ENCODE data around the gene MAP3K2. TPM values are rescaled to one million over a fixed set of nuclear protein-coding genes. Genes with fewer than 3 reads are reported as not detected.

The MAP3K2 gene
- total RNA-seq, 4 donors from 2014 or later, result 29.4 to 37.4 (median 31.3) TPM

DNA sequence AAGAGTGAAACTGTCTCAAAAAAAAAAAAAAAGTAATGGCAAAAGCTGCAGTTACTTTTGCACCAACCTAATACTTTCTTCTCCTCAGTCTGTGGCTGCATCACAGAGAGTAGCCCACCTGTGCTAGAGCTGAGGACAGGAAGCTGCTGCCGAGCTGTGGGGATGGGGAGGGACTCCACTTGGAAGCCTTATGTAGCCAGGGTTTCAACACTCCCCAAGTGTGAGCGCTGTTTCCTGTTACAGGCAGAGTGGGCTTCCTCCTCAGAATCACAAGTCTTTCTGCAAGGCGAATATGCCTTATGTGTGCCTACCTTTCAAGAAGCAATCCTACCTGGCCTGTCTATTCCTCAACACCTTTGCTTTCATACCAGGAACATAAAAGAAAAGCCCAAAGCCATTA, 131.4 kb downstream of the MAP3K2 start:
- H3K27ac ChIP-seq, result no peak overlapping the region
- no peak for DNase-seq
- 68 to 90% methylated on average over 2 to 3 of the region's 3 CpGs for WGBS, 2 donors
- intact Hi-C loops (cut with DNase I), result no loop called here
- no peaks in the 10 kb centered on the region for H3K4me1 ChIP-seq
- TF ChIP-seq POLR2A (IDR thresholded peaks at IDR 0.05), result no peak
- TF ChIP-seq, protein P1, sequence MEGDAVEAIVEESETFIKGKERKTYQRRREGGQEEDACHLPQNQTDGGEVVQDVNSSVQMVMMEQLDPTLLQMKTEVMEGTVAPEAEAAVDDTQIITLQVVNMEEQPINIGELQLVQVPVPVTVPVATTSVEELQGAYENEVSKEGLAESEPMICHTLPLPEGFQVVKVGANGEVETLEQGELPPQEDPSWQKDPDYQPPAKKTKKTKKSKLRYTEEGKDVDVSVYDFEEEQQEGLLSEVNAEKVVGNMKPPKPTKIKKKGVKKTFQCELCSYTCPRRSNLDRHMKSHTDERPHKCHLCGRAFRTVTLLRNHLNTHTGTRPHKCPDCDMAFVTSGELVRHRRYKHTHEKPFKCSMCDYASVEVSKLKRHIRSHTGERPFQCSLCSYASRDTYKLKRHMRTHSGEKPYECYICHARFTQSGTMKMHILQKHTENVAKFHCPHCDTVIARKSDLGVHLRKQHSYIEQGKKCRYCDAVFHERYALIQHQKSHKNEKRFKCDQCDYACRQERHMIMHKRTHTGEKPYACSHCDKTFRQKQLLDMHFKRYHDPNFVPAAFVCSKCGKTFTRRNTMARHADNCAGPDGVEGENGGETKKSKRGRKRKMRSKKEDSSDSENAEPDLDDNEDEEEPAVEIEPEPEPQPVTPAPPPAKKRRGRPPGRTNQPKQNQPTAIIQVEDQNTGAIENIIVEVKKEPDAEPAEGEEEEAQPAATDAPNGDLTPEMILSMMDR (IDR thresholded peaks at IDR 0.05), result no peak
- H3K36me3 ChIP-seq, result peaks cover 7 to 58% (median 10%) of the 10 kb centered on the region in 3 donors
- H3K9me3 ChIP-seq, result no peaks in the 10 kb centered on the region
- H3K27me3 ChIP-seq, result no peaks in the 10 kb centered on the region
- H3K4me3 ChIP-seq, result no peak overlapping the region

DNA sequence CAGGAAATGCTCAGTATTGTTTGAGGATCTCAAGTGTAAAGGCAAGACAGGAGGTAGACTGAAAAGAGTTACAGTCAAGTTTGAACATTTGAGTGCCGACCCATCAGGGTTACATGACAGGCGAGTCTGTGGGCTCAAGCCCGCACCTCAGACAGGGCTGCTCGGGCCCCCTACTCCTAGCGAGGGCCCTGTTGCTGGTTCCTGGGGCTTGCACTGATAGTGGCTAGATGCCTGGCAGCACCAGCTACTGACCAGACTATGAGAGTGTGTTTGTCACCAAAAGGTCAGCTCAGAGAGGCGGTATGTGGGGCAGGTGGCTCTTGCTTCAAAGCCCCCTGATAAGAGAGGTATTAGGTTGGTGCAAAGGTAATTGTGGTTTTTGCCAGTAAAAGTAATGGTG, 132.1 kb downstream of the MAP3K2 start:
- intact Hi-C loops (cut with DNase I), result no loop called here
- no peaks in the 10 kb centered on the region for H3K4me1 ChIP-seq
- WGBS, 2 donors, result 98 to 100% methylated on average over 5 to 6 of the region's 6 CpGs
- no peak overlapping the region for H3K27ac ChIP-seq
- H3K4me3 ChIP-seq, result no peak overlapping the region
- DNase-seq, result no peak
- peaks cover 7 to 52% (median 10%) of the 10 kb centered on the region in 3 donors for H3K36me3 ChIP-seq
- no peaks in the 10 kb centered on the region for H3K27me3 ChIP-seq
- H3K9me3 ChIP-seq, result no peaks in the 10 kb centered on the region
- TF ChIP-seq, protein P1 (IDR thresholded peaks at IDR 0.05), result no peak
- no peak for TF ChIP-seq POLR2A (IDR thresholded peaks at IDR 0.05)

DNA sequence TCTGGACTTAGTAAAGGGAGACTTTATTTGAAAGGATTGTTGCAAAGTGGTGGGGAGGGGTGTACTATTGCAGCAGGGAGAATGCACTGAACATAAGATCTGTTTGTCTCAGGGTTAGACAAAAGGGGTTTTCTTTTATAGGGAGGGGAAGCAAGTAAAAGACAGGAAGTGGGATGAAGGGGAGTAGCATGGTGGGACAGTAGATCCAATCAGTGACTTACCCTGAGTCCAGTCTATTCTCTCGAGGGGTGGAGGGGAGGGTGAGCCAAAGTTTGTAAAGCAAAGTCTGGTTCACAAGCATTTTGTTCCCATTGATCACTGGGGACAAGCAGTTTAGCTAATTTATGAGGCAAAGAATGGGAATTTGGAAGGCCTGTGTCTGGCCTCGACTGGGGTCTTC, 132.6 kb downstream of the MAP3K2 start:
- TF ChIP-seq, protein P1 (IDR thresholded peaks at IDR 0.05), result no peak
- no peak for TF ChIP-seq POLR2A (IDR thresholded peaks at IDR 0.05)
- no peaks in the 10 kb centered on the region for H3K27me3 ChIP-seq
- WGBS, 2 donors, result 66 to 74% methylated on average over 2 of the region's 2 CpGs
- no peak overlapping the region for H3K4me3 ChIP-seq
- H3K36me3 ChIP-seq, result peaks cover 7 to 46% (median 10%) of the 10 kb centered on the region in 3 donors
- no peak for DNase-seq
- intact Hi-C loops (cut with DNase I), result no loop called here
- H3K9me3 ChIP-seq, result no peaks in the 10 kb centered on the region
- no peak overlapping the region for H3K27ac ChIP-seq
- no peaks in the 10 kb centered on the region for H3K4me1 ChIP-seq

DNA sequence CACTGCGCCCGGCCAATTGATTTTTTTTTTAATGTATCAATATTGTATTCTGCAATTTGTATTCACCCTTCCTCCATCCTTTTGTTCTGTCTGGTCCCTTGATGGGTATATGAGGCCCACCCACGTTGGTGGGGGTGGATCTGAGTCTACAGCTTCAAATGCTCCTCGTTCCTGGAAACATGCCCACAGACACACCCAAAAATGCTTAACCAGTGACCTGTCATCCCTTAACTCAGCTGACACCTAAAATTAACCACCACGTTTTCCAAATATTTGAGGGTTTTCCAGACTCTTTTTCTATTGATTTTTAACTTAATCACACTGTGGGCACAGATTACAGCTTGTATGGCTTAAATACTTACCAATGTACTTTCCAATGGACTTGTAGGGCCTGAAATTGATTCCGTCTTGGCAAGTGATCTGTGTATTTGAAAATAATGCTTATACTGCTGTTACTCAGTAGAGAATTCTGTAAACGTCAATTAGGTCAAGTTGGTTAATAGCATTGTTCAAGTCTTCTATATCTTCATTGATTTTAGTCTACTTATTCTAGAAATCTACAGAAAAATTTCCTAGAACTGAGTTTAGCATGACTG, 133.3 kb downstream of the MAP3K2 start:
- H3K9me3 ChIP-seq, result no peaks in the 10 kb centered on the region
- TF ChIP-seq, protein P1 (IDR thresholded peaks at IDR 0.05), result no peak
- TF ChIP-seq POLR2A (IDR thresholded peaks at IDR 0.05), result no peak
- no peak overlapping the region for H3K4me3 ChIP-seq
- H3K27ac ChIP-seq, result no peak overlapping the region
- DNase-seq, result no peak
- no peaks in the 10 kb centered on the region for H3K4me1 ChIP-seq
- H3K27me3 ChIP-seq, result no peaks in the 10 kb centered on the region
- intact Hi-C loops (cut with DNase I), result no loop called here
- peaks cover 7 to 39% (median 10%) of the 10 kb centered on the region in 3 donors for H3K36me3 ChIP-seq
- 67 to 73% methylated on average over 7 of the region's 7 CpGs for WGBS, 2 donors

Small RNA genes within 50 kb of the gene (small RNA-seq; reads per million reads assigned to genes)
- gene MIR4783 (0 reads per million in 4 donors), gene RNU6-1147P (0 to 0.30 (median 0) reads per million in 4 donors)

Other genes with a start within 250 kb of the MAP3K2 start
- gene CYP27C1, start 167.7 kb downstream of the MAP3K2 start, total RNA-seq, result 1 to 10 TPM in 3 of 4 donors, under 1 TPM in 1; 0.95 to 4.6 (median 1.6) TPM
- gene ERCC3, start 93.8 kb downstream of the MAP3K2 start, total RNA-seq, result 10 to 100 TPM; 19.3 to 36.6 (median 25.2) TPM
- gene PROC, start 30.5 kb upstream of the MAP3K2 start, total RNA-seq, result 1 to 10 TPM in 1 of 4 donors, not detected in 3; 2.1 TPM
- 10 to 100 TPM; 22.0 to 34.1 (median 28.9) TPM for gene IWS1, start 138.5 kb upstream of the MAP3K2 start, total RNA-seq
- gene MYO7B, start 147.7 kb upstream of the MAP3K2 start, total RNA-seq, result under 1 TPM in 1 of 4 donors, not detected in 3; 0.19 TPM

Data from esophagus squamous epithelium (tissue), 5 donors.